Bone marrow (tissue), 2 donors: ENCODE measurements around the gene CTAGE15.
"Not testable (repeated sequence)": the region's sequence is repeated elsewhere in the genome, so short reads cannot be mapped to it uniquely, and the experiment has no call there.

Experiments used
- DNase-seq, 2 donors: peaks; one replicate each; lab custom pipeline; 2025; lab: John Stamatoyannopoulos, UW

The CTAGE15 gene

DNA sequence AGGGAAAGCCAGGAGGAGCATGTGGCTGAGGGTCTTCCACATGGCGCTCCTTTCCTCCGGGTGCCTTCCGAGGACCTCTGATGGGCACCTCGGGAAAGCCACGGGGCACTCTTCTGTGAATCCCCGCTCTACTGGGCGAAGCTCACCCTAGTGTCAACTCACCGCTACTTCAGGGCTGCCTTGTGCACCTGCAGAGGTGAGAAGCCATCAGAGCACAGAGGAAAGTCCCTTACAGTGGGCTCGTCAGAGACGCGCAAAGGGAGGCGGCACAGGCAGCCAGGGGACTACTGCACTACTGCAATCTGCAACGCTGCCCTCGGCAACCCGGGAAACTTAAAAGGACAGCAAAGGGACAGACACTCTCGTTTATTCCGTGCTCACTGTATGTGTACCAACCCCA lies 50.5 kb downstream of the CTAGE15 start:
- not testable (repeated sequence) for DNase-seq
